Activated naive CD4-positive, alpha-beta T cell treated with anti-CD3 and anti-CD28 coated beads, Interleukin-2, amount 50 U/mL, for 72 hours (primary cell): ENCODE results near the gene WDR82. TPM values are rescaled to one million over a fixed set of nuclear protein-coding genes. Genes with fewer than 3 reads are reported as not detected.
"Not testable (repeated sequence)": the region's sequence is repeated elsewhere in the genome, so short reads cannot be mapped to it uniquely, and the experiment has no call there.

Experiments
- ATAC-seq, 2 donors: fragments of 150-1000 bp; cut with Tn5 transposase; 2 replicates each; pipeline ENCODE4 v1.10.0; 2021; ENCODE audit warnings: mild to moderate bottlenecking in 2 of 2, moderate library complexity in 2 of 2
- DNase-seq, 2 donors: peaks; one replicate each; pipeline ENCODE4 v3.0.0; 2021 to 2022; ENCODE audit warnings: low spot score in 2 of 2
- H3K27ac Mint-ChIP-seq, 2 donors: one replicate each; pipeline ENCODE4 v1.8.0; 2022; ENCODE audit warnings: mild to moderate bottlenecking in 2 of 2, mixed read lengths in 2 of 2
- H3K36me3 Mint-ChIP-seq, 2 donors: one replicate each; pipeline ENCODE4 v1.8.0; 2022; ENCODE audit warnings: mixed read lengths in 2 of 2
- H3K9me3 Mint-ChIP-seq, 2 donors: one replicate each; pipeline ENCODE4 v1.8.0; 2022; ENCODE audit warnings: mixed read lengths in 2 of 2
- total RNA-seq, 2 donors: library from RNA; stranded (reverse); gene quantifications; one replicate each; pipeline ENCODE4 v1.2.3, GENCODE V29; 2022

The WDR82 gene
- total RNA-seq, 2 donors from 2014 or later: 96.6 to 129 TPM

DNA sequence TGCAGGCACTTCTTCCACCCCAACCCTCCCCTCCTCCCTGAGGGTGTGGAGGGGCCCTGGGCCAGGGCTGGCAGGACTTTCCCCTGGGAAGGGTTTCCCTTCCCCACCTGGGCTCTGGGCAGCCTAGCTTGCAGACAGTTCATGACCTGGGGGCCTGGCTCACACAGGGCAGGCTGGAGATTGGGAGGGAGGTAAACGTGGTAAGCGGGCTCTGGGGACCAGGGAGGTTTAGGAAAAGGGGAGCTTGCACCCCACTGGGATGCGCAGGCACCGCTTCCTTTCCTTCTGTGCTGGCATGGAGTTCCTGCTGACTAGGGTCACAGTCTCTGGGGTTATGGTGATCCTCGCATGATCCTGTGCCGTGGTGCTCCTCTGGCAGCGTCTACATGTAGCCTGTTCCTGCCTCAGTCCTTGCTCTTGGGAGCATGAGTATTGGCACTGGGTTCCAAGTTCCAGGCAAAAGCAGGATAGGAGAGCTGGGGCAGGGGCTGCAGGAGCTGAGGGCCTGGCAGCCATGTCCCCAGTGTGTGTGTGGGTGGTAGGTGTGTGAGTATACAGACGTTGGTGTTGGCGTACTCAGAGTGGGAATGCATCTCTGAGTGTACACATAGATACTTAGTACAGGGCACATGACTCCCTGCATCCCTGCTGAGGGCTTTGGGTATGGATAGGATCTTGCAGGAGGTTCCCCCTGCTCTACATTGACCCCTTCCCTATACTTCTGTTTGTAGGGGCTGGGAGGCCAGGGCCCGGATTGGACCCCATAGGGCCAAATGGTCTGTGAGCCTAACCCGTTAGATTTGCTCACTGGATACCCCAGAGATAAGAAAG lies 16.1 kb upstream of the WDR82 start:
- no peak for DNase-seq
- no peak for ATAC-seq

GRCh38 chr3:52293491-52294319 lies 15.3 kb upstream of the WDR82 start:
- Mint-ChIP-seq H3K9me3 (no peaks in the 10 kb centered on the region), H3K27ac (no peak overlapping the region), H3K36me3 (no peaks in the 10 kb centered on the region)
- no peak for DNase-seq
- ATAC-seq: no peak

More for the DNA sequence above, 16.1 kb upstream of the WDR82 start:
- Mint-ChIP-seq H3K9me3 (no peaks in the 10 kb centered on the region), H3K27ac (no peak overlapping the region), H3K36me3 (no peaks in the 10 kb centered on the region)

GRCh38 chr3:52292247-52293065 lies 14.0 kb upstream of the WDR82 start:
- DNase-seq: no peak
- ATAC-seq: no peak
- H3K36me3 Mint-ChIP-seq: peaks cover 0 to 5% of the 10 kb centered on the region in 2 donors
- H3K27ac Mint-ChIP-seq: no peak overlapping the region
- H3K9me3 Mint-ChIP-seq: no peaks in the 10 kb centered on the region

DNA sequence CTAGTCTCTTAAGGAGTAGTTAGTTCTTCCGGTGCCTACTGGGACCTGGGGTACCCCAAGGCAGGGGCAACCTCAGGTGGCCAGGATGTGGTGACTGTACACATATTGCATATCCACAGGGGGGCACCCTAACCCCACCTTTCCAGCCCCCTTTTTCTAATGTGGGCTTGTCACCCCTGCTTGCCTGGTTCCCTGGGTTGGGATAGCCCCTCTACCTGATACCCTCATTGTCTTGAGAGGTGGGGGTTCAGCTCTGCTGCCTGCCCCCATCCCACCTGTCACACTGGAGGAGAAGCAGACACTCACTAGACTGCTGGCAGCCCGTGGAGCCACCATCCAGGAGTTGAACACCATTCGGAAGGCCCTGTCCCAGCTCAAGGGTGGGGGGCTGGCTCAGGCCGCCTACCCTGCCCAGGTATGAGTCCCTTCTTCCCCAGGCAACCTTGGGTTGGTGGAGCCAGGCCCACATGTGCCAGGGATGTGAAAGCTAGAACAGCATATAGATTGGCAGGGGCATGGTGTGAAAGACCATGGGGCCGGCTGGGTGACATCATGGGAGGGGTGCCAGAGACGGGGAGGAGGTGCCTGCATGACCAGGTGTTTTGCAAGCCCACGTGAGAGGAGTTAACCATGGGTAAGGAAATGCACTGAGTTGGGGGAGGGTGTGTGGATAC lies 13.2 kb upstream of the WDR82 start:
- Mint-ChIP-seq H3K27ac (no peak overlapping the region), H3K9me3 (no peaks in the 10 kb centered on the region), H3K36me3 (peaks cover 6 to 11% of the 10 kb centered on the region in 2 donors)
- DNase-seq: peak in 1 of 2 donors; percentile 40
- ATAC-seq: no peak

DNA sequence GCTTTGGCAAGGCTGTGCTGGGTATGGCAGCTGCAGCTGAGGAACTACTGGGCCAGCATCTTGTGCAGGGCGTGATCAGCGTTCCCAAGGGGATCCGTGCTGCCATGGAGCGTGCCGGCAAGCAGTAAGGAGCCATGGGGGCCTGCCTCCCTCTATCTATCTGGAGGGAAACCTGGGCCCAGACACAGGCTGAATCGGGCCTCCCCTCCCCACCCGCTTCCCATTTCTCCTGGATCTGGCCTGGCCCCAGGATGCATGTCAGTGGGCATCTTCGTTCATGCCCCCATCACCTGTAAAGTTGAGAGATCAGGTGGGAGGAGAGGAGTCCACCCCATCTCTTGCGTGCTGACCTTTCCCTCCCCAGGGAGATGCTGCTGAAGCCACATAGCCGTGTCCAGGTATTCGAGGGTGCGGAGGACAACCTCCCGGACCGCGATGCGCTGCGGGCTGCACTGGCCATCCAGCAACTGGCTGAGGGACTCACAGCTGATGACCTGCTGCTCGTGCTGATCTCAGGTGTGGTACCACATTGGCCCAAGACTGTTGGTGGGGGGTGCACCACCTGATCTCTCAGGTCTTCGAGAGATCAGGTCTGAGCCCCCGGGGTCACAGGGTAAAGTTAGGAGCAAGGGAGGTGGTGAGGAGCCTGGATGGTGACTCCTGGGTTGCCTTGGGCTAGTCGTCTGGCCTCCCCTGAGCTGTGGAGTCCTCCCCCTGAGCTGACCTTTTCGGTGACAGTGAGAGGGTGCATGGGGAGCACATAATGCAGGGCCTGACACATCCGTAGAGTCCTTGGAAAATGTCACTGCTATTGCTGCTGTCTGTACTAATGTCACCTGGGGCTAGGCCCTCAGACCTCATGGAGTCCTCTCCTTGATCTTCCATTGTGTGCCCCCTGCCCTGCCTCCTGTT lies 12.4 kb upstream of the WDR82 start:
- Mint-ChIP-seq H3K27ac (no peak overlapping the region), H3K9me3 (no peaks in the 10 kb centered on the region), H3K36me3 (peaks cover 7 to 11% of the 10 kb centered on the region in 2 donors)
- DNase-seq (no peak), ATAC-seq (no peak)

- ATAC-seq: no peak
- no peak overlapping the region for H3K27ac Mint-ChIP-seq
Measured at GRCh38 chr3:52289747-52290595, 11.5 kb upstream of the WDR82 start.

GRCh38 chr3:52289338-52289746 lies 10.9 kb upstream of the WDR82 start:
- no peaks in the 10 kb centered on the region for H3K9me3 Mint-ChIP-seq
- peaks cover 7 to 11% of the 10 kb centered on the region in 2 donors for H3K36me3 Mint-ChIP-seq
- H3K27ac Mint-ChIP-seq: no peak overlapping the region
- no peak for DNase-seq
- no peak for ATAC-seq

More at GRCh38 chr3:52289747-52290595, 11.5 kb upstream of the WDR82 start:
- Mint-ChIP-seq H3K36me3 (peaks cover 7 to 11% of the 10 kb centered on the region in 2 donors), H3K9me3 (no peaks in the 10 kb centered on the region)
- no peak for DNase-seq

- peaks cover 7 to 11% of the 10 kb centered on the region in 2 donors for H3K36me3 Mint-ChIP-seq
- ATAC-seq (no peak), DNase-seq (no peak)
- peak overlapping the region; percentile 99 to 100 for H3K27ac Mint-ChIP-seq
- H3K9me3 Mint-ChIP-seq: no peaks in the 10 kb centered on the region
Measured at GRCh38 chr3:52288674-52289073, 10.2 kb upstream of the WDR82 start.

DNA sequence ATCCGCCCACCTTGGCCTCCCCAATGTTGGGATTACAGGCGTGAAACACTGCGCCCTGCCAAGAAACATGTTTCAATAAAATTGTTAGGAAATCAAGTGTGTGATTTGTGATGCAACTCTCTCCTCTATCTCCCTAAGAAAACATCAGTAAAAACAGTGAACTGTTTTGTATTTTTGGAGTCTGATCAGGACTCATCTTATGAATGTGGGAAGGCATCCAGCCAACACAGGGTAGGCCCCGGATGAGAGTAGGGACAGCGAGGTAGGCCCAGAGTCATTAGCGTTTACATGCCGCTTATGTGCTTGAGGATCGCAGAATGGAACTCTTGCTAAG lies 8.3 kb upstream of the WDR82 start:
- Mint-ChIP-seq H3K9me3 (no peaks in the 10 kb centered on the region), H3K27ac (peak overlapping the region; percentile 99 to 100), H3K36me3 (peaks cover 7 to 11% of the 10 kb centered on the region in 2 donors)
- ATAC-seq (no peak), DNase-seq (no peak)

DNA sequence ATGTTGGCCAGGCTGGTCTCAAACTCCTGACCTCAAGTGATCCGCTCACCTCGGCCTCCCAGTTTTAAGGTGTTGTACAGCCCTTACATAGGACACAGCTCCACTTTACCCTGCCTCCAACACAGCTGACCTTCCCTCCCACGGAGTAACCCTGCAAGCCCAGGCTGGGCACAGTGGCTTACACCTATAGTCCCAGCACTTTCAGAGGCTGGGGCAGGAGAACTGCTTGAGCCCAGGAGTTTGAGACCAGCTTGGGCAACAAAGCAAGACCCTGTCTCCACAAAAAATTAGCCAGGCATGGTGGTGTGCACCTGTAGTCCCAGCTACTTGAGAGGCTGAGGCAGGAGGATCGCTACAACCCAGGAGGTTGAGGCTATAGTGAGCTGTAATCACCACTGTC lies 5.6 kb upstream of the WDR82 start:
- H3K36me3 Mint-ChIP-seq: peaks cover 11 to 14% of the 10 kb centered on the region in 2 donors
- H3K27ac Mint-ChIP-seq: peak overlapping the region; percentile 56 to 83
- H3K9me3 Mint-ChIP-seq, ATAC-seq: not testable (repeated sequence)
- peak in 1 of 2 donors; percentile 53 for DNase-seq

GRCh38 chr3:52283306-52283705 lies 4.9 kb upstream of the WDR82 start:
- no peak for ATAC-seq
- Mint-ChIP-seq H3K27ac (no peak overlapping the region), H3K9me3 (no peaks in the 10 kb centered on the region), H3K36me3 (peaks cover 15 to 21% of the 10 kb centered on the region in 2 donors)
- DNase-seq: peak in 1 of 2 donors; percentile 2

- peak in 1 of 2 donors; percentile 56 for DNase-seq
Measured at GRCh38 chr3:52281981-52282801, 3.7 kb upstream of the WDR82 start.

DNA sequence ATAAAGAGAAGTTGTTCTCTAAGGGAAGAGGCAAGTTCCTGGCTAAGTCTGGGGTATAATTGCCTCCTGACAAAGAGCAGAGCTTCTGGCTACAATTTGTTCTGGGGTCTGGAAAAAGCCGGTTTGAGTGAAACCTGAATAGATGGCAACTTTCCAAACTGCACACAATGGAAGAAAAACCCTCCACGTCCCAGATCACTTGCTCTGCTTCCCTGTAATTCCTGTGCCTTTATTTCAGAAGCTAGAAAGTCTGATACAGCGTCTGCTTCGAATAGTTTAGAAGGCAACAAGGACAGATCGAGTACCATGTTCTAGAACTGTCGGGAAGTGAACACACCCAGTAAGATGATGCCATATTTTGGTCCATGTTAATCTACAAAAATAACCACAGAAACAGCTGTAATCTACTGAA lies 1.6 kb upstream of the WDR82 start:
- peaks cover 35 to 45% of the 10 kb centered on the region in 2 donors for H3K36me3 Mint-ChIP-seq
- no peaks in the 10 kb centered on the region for H3K9me3 Mint-ChIP-seq
- no peak for ATAC-seq
- peak overlapping the region; percentile 14 to 89 for H3K27ac Mint-ChIP-seq
- DNase-seq: no peak

More at GRCh38 chr3:52281981-52282801, 3.7 kb upstream of the WDR82 start:
- peak overlapping the region; percentile 70 to 79 for H3K27ac Mint-ChIP-seq
- H3K9me3 Mint-ChIP-seq: no peaks in the 10 kb centered on the region
- ATAC-seq: no peak
- H3K36me3 Mint-ChIP-seq: peaks cover 19 to 31% of the 10 kb centered on the region in 2 donors

DNA sequence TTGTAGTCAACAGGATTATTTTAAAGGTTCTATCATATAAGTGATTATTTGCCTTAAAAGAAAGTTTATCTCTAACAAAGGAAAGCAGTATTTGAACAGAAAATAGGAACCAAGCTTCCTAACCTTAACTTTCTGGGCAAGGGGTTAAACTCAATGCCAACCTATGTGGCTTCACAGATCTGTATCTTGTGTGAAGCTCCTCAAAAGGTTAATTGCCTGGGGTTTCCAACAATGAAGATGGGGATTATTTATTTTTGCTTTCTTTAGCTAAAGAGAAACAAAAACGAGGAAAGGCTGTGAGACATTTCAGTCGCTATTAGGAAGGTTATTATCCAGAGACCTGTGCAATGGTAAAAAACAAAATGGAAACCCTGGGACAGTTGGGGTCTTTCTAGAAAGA lies 1.1 kb upstream of the WDR82 start:
- no peak for ATAC-seq
- Mint-ChIP-seq H3K27ac (peak overlapping the region; percentile 36 to 89), H3K36me3 (peaks cover 36 to 50% of the 10 kb centered on the region in 2 donors), H3K9me3 (no peaks in the 10 kb centered on the region)
- DNase-seq: no peak
